T-helper 17 cell (primary cell): ENCODE data around the gene ZNF136. TPM values are rescaled to one million over a fixed set of nuclear protein-coding genes. Genes with fewer than 3 reads are reported as not detected.
A peak's percentile ranks its signal among the peaks of the same experiment; 100 is the strongest.

ENCODE experiments used
- ATAC-seq: fragments of 150-1000 bp; cut with Tn5 transposase; 2 replicates; pipeline ENCODE4 v1.10.0; 2021; ENCODE audit warnings: mild to moderate bottlenecking, moderate library complexity
- DNase-seq, 3 donors: peaks; one replicate each; pipeline versions ENCODE4 v3.0.0 to v3.0.0-alpha.2; 2020 to 2021
- H3K9me3 ChIP-seq: one replicate; pipeline ENCODE4 v1.7.0; 2013; ENCODE audit warnings: low read length, mild to moderate bottlenecking; ENCODE audit not compliant: control insufficient read depth, poor library complexity, severe bottlenecking
- H3K27ac Mint-ChIP-seq: one replicate; pipeline ENCODE4 v1.8.0; 2022; ENCODE audit warnings: mild to moderate bottlenecking, moderate library complexity, mixed read lengths
- H3K27me3 Mint-ChIP-seq: one replicate; pipeline ENCODE4 v1.8.0; 2022; ENCODE audit warnings: mixed read lengths
- H3K36me3 Mint-ChIP-seq: one replicate; pipeline ENCODE4 v1.8.0; 2022; ENCODE audit warnings: low read depth, mixed read lengths
- H3K4me1 Mint-ChIP-seq: one replicate; pipeline ENCODE4 v1.8.0; 2022; ENCODE audit warnings: mild to moderate bottlenecking, mixed read lengths
- H3K4me3 Mint-ChIP-seq: one replicate; pipeline ENCODE4 v1.8.0; 2022; ENCODE audit warnings: mild to moderate bottlenecking, moderate library complexity, mixed read lengths
- total RNA-seq, 4 donors: library from RNA in 2 of 4; stranded (reverse) in 2 of 4; gene quantifications; one replicate each; pipeline ENCODE4 v1.2.3 and lab custom pipeline; 2022 to 2026

The ZNF136 gene
- total RNA-seq, 2 donors from 2014 or later = 26.9 to 32.0 TPM

- H3K4me1 Mint-ChIP-seq = peaks cover 10% of the 10 kb centered on the region
- H3K27ac Mint-ChIP-seq = no peak overlapping the region
- peak overlapping the region; percentile 81 for H3K4me3 Mint-ChIP-seq
- H3K27me3 Mint-ChIP-seq = peaks cover 10% of the 10 kb centered on the region
- no peaks in the 10 kb centered on the region for H3K9me3 ChIP-seq
- H3K36me3 Mint-ChIP-seq = no peaks in the 10 kb centered on the region
- DNase-seq (no peak), ATAC-seq (no peak)
Observed at GRCh38 chr19:12155324-12155860, 7.5 kb upstream of the ZNF136 start.

GRCh38 chr19:12156223-12157058 lies 6.5 kb upstream of the ZNF136 start, which contains the start of gene ZNF625:
Gene ZNF625 (minus strand): TSS chr19:12156734. CDS start chr19:12156558, 176 bp downstream.
- H3K9me3 ChIP-seq = no peaks in the 10 kb centered on the region
- Mint-ChIP-seq H3K4me1 (peaks cover 10% of the 10 kb centered on the region), H3K36me3 (no peaks in the 10 kb centered on the region), H3K4me3 (peak within 1 kb of the TSS; percentile 88), H3K27me3 (peaks cover 10% of the 10 kb centered on the region), H3K27ac (peak within 1 kb of the TSS; percentile 72)
- DNase-seq = peak in 1 of 3 donors; percentile 12
- ATAC-seq = peak; percentile 54

- no peak for DNase-seq
- Mint-ChIP-seq H3K27me3 (peaks cover 5% of the 10 kb centered on the region), H3K4me1 (peaks cover 20% of the 10 kb centered on the region), H3K4me3 (peak overlapping the region; percentile 19), H3K36me3 (peaks cover 2% of the 10 kb centered on the region), H3K27ac (no peak overlapping the region)
- no peaks in the 10 kb centered on the region for H3K9me3 ChIP-seq
- ATAC-seq = no peak
Observed at GRCh38 chr19:12159773-12160414, 3.0 kb upstream of the ZNF136 start.

GRCh38 chr19:12162513-12162881 lies 399 bp upstream of the ZNF136 start:
- ATAC-seq = peak; percentile 12
- H3K27ac Mint-ChIP-seq = peak overlapping the region; percentile 97
- no peaks in the 10 kb centered on the region for H3K27me3 Mint-ChIP-seq
- peaks cover 23% of the 10 kb centered on the region for H3K4me1 Mint-ChIP-seq
- H3K9me3 ChIP-seq = no peaks in the 10 kb centered on the region
- no peak for DNase-seq
- peak overlapping the region; percentile 99 for H3K4me3 Mint-ChIP-seq
- peaks cover 2% of the 10 kb centered on the region for H3K36me3 Mint-ChIP-seq

- H3K36me3 Mint-ChIP-seq = peaks cover 2% of the 10 kb centered on the region
- H3K4me1 Mint-ChIP-seq = peaks cover 26% of the 10 kb centered on the region
- ATAC-seq (no peak), DNase-seq (no peak)
- H3K9me3 ChIP-seq = no peaks in the 10 kb centered on the region
- H3K4me3 Mint-ChIP-seq = peak overlapping the region; percentile 99
- H3K27me3 Mint-ChIP-seq = no peaks in the 10 kb centered on the region
- peak overlapping the region; percentile 97 for H3K27ac Mint-ChIP-seq
Observed at GRCh38 chr19:12163826-12164225, 930 bp downstream of the ZNF136 start.

- Mint-ChIP-seq H3K36me3 (peaks cover 3% of the 10 kb centered on the region), H3K27ac (peak overlapping the region; percentile 72), H3K4me3 (peak overlapping the region; percentile 25), H3K4me1 (peaks cover 34% of the 10 kb centered on the region), H3K27me3 (no peaks in the 10 kb centered on the region)
- H3K9me3 ChIP-seq = no peaks in the 10 kb centered on the region
- ATAC-seq = no peak
- DNase-seq = no peak
Observed at GRCh38 chr19:12166626-12167025, 3.7 kb downstream of the ZNF136 start.

- DNase-seq (no peak), ATAC-seq (no peak)
- no peak overlapping the region for H3K27ac Mint-ChIP-seq
- peaks cover 14% of the 10 kb centered on the region for H3K36me3 Mint-ChIP-seq
- H3K9me3 ChIP-seq = peaks cover 33% of the 10 kb centered on the region
- H3K4me3 Mint-ChIP-seq = no peak overlapping the region
- H3K27me3 Mint-ChIP-seq = no peaks in the 10 kb centered on the region
- H3K4me1 Mint-ChIP-seq = peaks cover 9% of the 10 kb centered on the region
Observed at GRCh38 chr19:12180377-12180776, 17.5 kb downstream of the ZNF136 start.

GRCh38 chr19:12187625-12188024 lies 24.7 kb downstream of the ZNF136 start:
- ATAC-seq = no peak
- H3K4me1 Mint-ChIP-seq = no peaks in the 10 kb centered on the region
- no peak for DNase-seq
- no peaks in the 10 kb centered on the region for H3K27me3 Mint-ChIP-seq
- no peak overlapping the region for H3K4me3 Mint-ChIP-seq
- H3K36me3 Mint-ChIP-seq = peaks cover 19% of the 10 kb centered on the region
- peaks cover 53% of the 10 kb centered on the region for H3K9me3 ChIP-seq
- H3K27ac Mint-ChIP-seq = no peak overlapping the region

GRCh38 chr19:12194827-12195731 lies 32.2 kb downstream of the ZNF136 start:
- no peaks in the 10 kb centered on the region for H3K4me1 Mint-ChIP-seq
- no peaks in the 10 kb centered on the region for H3K36me3 Mint-ChIP-seq
- ATAC-seq (peak; percentile 88), DNase-seq (peak; percentile 12 to 33 (median 22))
- H3K27me3 Mint-ChIP-seq = no peaks in the 10 kb centered on the region
- H3K4me3 Mint-ChIP-seq = peak overlapping the region; percentile 69
- peaks cover 9% of the 10 kb centered on the region for H3K9me3 ChIP-seq
- peak overlapping the region; percentile 19 for H3K27ac Mint-ChIP-seq

GRCh38 chr19:12198136-12198535 lies 35.2 kb downstream of the ZNF136 start:
- no peaks in the 10 kb centered on the region for H3K4me1 Mint-ChIP-seq
- H3K4me3 Mint-ChIP-seq = no peak overlapping the region
- no peaks in the 10 kb centered on the region for H3K27me3 Mint-ChIP-seq
- H3K9me3 ChIP-seq = peaks cover 8% of the 10 kb centered on the region
- no peaks in the 10 kb centered on the region for H3K36me3 Mint-ChIP-seq
- ATAC-seq (no peak), DNase-seq (no peak)
- H3K27ac Mint-ChIP-seq = no peak overlapping the region

- ATAC-seq = no peak
- Mint-ChIP-seq H3K27ac (no peak overlapping the region), H3K36me3 (peaks cover 2% of the 10 kb centered on the region), H3K4me1 (no peaks in the 10 kb centered on the region), H3K27me3 (no peaks in the 10 kb centered on the region), H3K4me3 (no peak overlapping the region)
- peaks cover 5% of the 10 kb centered on the region for H3K9me3 ChIP-seq
- DNase-seq = no peak
Observed at GRCh38 chr19:12199757-12200419, 37.0 kb downstream of the ZNF136 start.

GRCh38 chr19:12202250-12202649 lies 39.4 kb downstream of the ZNF136 start:
- Mint-ChIP-seq H3K4me1 (no peaks in the 10 kb centered on the region), H3K27ac (no peak overlapping the region), H3K27me3 (no peaks in the 10 kb centered on the region), H3K36me3 (peaks cover 2% of the 10 kb centered on the region), H3K4me3 (no peak overlapping the region)
- ATAC-seq (peak; percentile 74), DNase-seq (peak in 2 of 3 donors; percentile 17 to 37)
- peaks cover 13% of the 10 kb centered on the region for H3K9me3 ChIP-seq
